Muscle layer of colon (tissue), 2 donors: ENCODE results near the gene COBL.

Source experiments
- H3K27ac ChIP-seq: one replicate; pipeline ENCODE4 v1.7.0; 2013; ENCODE audit warnings: low read depth, mild to moderate bottlenecking, low read length, moderate library complexity
- H3K27me3 ChIP-seq, 2 donors: one replicate each; pipeline ENCODE4 v1.7.0; 2013; ENCODE audit warnings: low read length in 2 of 2, mild to moderate bottlenecking in 2 of 2; ENCODE audit not compliant: insufficient read depth in 2 of 2, control insufficient read depth in 1 of 2
- H3K36me3 ChIP-seq: one replicate; pipeline ENCODE4 v1.7.0; 2013; ENCODE audit warnings: mild to moderate bottlenecking, low read length; ENCODE audit not compliant: insufficient read depth
- H3K4me1 ChIP-seq: one replicate; pipeline ENCODE4 v1.7.0; 2013; ENCODE audit warnings: mild to moderate bottlenecking, low read length; ENCODE audit not compliant: insufficient read depth
- H3K4me3 ChIP-seq, 2 donors: one replicate each; pipeline ENCODE4 v1.7.0; 2013; ENCODE audit warnings: low read length in 2 of 2, low read depth in 1 of 2, mild to moderate bottlenecking in 1 of 2, moderate library complexity in 1 of 2
- H3K9ac ChIP-seq: one replicate; pipeline ENCODE4 v1.7.0; 2013; ENCODE audit warnings: low read length
- H3K9me3 ChIP-seq: one replicate; pipeline ENCODE4 v1.7.0; 2013; ENCODE audit warnings: mild to moderate bottlenecking, low read length
- donor health status: abdominal sarcoma.
- donor health status: Adenocarcinoma of cecum.

Gene COBL

GRCh38 chr7:51160990-51161615, 155.5 kb downstream of the COBL start:
- no peak overlapping the region for H3K27ac ChIP-seq
- no peaks in the 10 kb centered on the region for H3K4me1 ChIP-seq
- H3K27me3 ChIP-seq, result no peaks in the 10 kb centered on the region
- no peaks in the 10 kb centered on the region for H3K9me3 ChIP-seq
- H3K4me3 ChIP-seq, result no peak overlapping the region
- no peaks in the 10 kb centered on the region for H3K36me3 ChIP-seq
- no peak overlapping the region for H3K9ac ChIP-seq

- Histone ChIP-seq H3K9ac (no peak overlapping the region), H3K4me1 (no peaks in the 10 kb centered on the region), H3K27ac (no peak overlapping the region)
These were observed 156.2 kb downstream of the COBL start for GRCh38 chr7:51160411-51160810.

GRCh38 chr7:51158742-51159445, 157.7 kb downstream of the COBL start:
- no peaks in the 10 kb centered on the region for H3K9me3 ChIP-seq
- H3K9ac ChIP-seq, result no peak overlapping the region
- H3K4me1 ChIP-seq, result no peaks in the 10 kb centered on the region
- H3K36me3 ChIP-seq, result no peaks in the 10 kb centered on the region
- no peak overlapping the region for H3K4me3 ChIP-seq
- H3K27me3 ChIP-seq, result no peaks in the 10 kb centered on the region
- no peak overlapping the region for H3K27ac ChIP-seq

More at GRCh38 chr7:51160411-51160810, 156.2 kb downstream of the COBL start:
- Histone ChIP-seq H3K36me3 (no peaks in the 10 kb centered on the region), H3K4me3 (no peak overlapping the region), H3K9me3 (no peaks in the 10 kb centered on the region), H3K27me3 (no peaks in the 10 kb centered on the region)

GRCh38 chr7:51158211-51158610, 158.4 kb downstream of the COBL start:
- H3K9me3 ChIP-seq, result no peaks in the 10 kb centered on the region
- H3K27ac ChIP-seq, result no peak overlapping the region
- no peaks in the 10 kb centered on the region for H3K36me3 ChIP-seq
- no peaks in the 10 kb centered on the region for H3K27me3 ChIP-seq
- no peak overlapping the region for H3K9ac ChIP-seq
- no peak overlapping the region for H3K4me3 ChIP-seq
- no peaks in the 10 kb centered on the region for H3K4me1 ChIP-seq

- Histone ChIP-seq H3K4me3 (no peak overlapping the region), H3K27me3 (no peaks in the 10 kb centered on the region), H3K4me1 (no peaks in the 10 kb centered on the region), H3K27ac (no peak overlapping the region), H3K9me3 (no peaks in the 10 kb centered on the region), H3K36me3 (no peaks in the 10 kb centered on the region), H3K9ac (no peak overlapping the region)
These were observed 162.4 kb downstream of the COBL start for GRCh38 chr7:51154201-51154600.

- Histone ChIP-seq H3K27me3 (no peaks in the 10 kb centered on the region), H3K4me3 (no peak overlapping the region), H3K9me3 (no peaks in the 10 kb centered on the region), H3K36me3 (no peaks in the 10 kb centered on the region), H3K27ac (no peak overlapping the region), H3K9ac (no peak overlapping the region), H3K4me1 (no peaks in the 10 kb centered on the region)
These were observed 163.9 kb downstream of the COBL start for GRCh38 chr7:51152706-51153200.

- no peaks in the 10 kb centered on the region for H3K36me3 ChIP-seq
- H3K27me3 ChIP-seq, result no peaks in the 10 kb centered on the region
- no peak overlapping the region for H3K4me3 ChIP-seq
- H3K4me1 ChIP-seq, result no peaks in the 10 kb centered on the region
- no peak overlapping the region for H3K9ac ChIP-seq
- no peak overlapping the region for H3K27ac ChIP-seq
- no peaks in the 10 kb centered on the region for H3K9me3 ChIP-seq
These were observed 165.2 kb downstream of the COBL start for GRCh38 chr7:51151455-51151854.

- Histone ChIP-seq H3K9me3 (no peaks in the 10 kb centered on the region), H3K36me3 (no peaks in the 10 kb centered on the region), H3K27ac (no peak overlapping the region), H3K4me3 (no peak overlapping the region), H3K4me1 (no peaks in the 10 kb centered on the region), H3K27me3 (no peaks in the 10 kb centered on the region), H3K9ac (no peak overlapping the region)
These were observed 166.4 kb downstream of the COBL start for GRCh38 chr7:51150193-51150592.

GRCh38 chr7:51148216-51148615, 168.4 kb downstream of the COBL start:
- Histone ChIP-seq H3K27ac (no peak overlapping the region), H3K4me3 (no peak overlapping the region), H3K9ac (no peak overlapping the region), H3K4me1 (no peaks in the 10 kb centered on the region), H3K36me3 (no peaks in the 10 kb centered on the region), H3K9me3 (no peaks in the 10 kb centered on the region), H3K27me3 (no peaks in the 10 kb centered on the region)

GRCh38 chr7:51146816-51147586, 169.6 kb downstream of the COBL start:
- Histone ChIP-seq H3K4me3 (no peak overlapping the region), H3K36me3 (no peaks in the 10 kb centered on the region), H3K27ac (no peak overlapping the region), H3K4me1 (no peaks in the 10 kb centered on the region), H3K9ac (no peak overlapping the region), H3K9me3 (no peaks in the 10 kb centered on the region), H3K27me3 (no peaks in the 10 kb centered on the region)

GRCh38 chr7:51144178-51144577, 172.4 kb downstream of the COBL start:
- Histone ChIP-seq H3K36me3 (no peaks in the 10 kb centered on the region), H3K9me3 (no peaks in the 10 kb centered on the region), H3K27ac (no peak overlapping the region)

More at GRCh38 chr7:51144178-51144577, 172.4 kb downstream of the COBL start:
- H3K27me3 ChIP-seq, result no peaks in the 10 kb centered on the region
- H3K4me1 ChIP-seq, result no peaks in the 10 kb centered on the region
- no peak overlapping the region for H3K9ac ChIP-seq
- no peak overlapping the region for H3K4me3 ChIP-seq
